ENCODE results near the gene TMEM43. TPM values are rescaled to one million over a fixed set of nuclear protein-coding genes. Genes with fewer than 3 reads are reported as not detected.

The TMEM43 gene
- total RNA-seq, 1 experiment from 2014 or later, result 36.7 TPM

DNA sequence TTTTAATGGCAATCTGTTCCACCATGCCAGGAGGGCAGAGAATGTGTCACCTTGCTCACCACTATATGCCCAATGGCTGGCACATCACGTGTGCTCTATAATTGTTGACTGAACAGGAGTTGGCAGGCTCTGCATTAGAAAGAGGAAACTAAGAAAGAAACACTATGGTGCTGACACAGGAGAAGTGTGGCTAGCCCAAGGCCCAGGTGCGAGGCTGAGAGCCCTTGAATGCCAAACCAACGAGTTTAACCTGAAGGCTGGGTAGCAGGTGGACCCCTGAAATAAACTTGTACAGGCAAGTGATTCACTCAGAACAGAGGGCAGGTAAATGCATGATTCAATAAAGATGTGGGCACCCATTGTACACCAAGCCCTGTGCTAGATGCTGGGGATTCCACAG, 2.6 kb upstream of the TMEM43 start:
- H2BK15ac ChIP-seq (ENCODE audit: low read depth, low read length), result no peak overlapping the region
- no CpG with 5 or more reads among the region's 3 CpGs for WGBS (ENCODE audit: extremely low coverage, insufficient read length, low lambda C conversion rate)
- no peak overlapping the region for H3K4ac ChIP-seq (ENCODE audit: low read depth, low read length)
- TF ChIP-seq, protein P1, sequence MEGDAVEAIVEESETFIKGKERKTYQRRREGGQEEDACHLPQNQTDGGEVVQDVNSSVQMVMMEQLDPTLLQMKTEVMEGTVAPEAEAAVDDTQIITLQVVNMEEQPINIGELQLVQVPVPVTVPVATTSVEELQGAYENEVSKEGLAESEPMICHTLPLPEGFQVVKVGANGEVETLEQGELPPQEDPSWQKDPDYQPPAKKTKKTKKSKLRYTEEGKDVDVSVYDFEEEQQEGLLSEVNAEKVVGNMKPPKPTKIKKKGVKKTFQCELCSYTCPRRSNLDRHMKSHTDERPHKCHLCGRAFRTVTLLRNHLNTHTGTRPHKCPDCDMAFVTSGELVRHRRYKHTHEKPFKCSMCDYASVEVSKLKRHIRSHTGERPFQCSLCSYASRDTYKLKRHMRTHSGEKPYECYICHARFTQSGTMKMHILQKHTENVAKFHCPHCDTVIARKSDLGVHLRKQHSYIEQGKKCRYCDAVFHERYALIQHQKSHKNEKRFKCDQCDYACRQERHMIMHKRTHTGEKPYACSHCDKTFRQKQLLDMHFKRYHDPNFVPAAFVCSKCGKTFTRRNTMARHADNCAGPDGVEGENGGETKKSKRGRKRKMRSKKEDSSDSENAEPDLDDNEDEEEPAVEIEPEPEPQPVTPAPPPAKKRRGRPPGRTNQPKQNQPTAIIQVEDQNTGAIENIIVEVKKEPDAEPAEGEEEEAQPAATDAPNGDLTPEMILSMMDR (conservative IDR thresholded peaks at IDR 0.05), result no peak
- no peak overlapping the region for H3K18ac ChIP-seq (ENCODE audit: insufficient read length, low read depth, low read length)
- no peaks in the 10 kb centered on the region for H3K9me3 ChIP-seq (ENCODE audit: control insufficient read depth, low read depth, low read length)
- no peak overlapping the region for H3K4me2 ChIP-seq (ENCODE audit: insufficient read depth, insufficient read length, low read length)
- no peak for DNase-seq
- Mint-ChIP-seq H3K4me3 (peak overlapping the region; percentile 43 to 99; a peak in 4 of 5 replicates), H3K27ac (peak overlapping the region in 2 of 3 experiments; percentile 66 to 86; a peak in 4 of 7 replicates), H3K36me3 (ENCODE audit: insufficient read depth in 1 of 3, low read depth in 3 of 3) (peaks cover 23 to 26% (median 25%) of the 10 kb centered on the region in 3 experiments), H3K4me1 (peaks cover 42 to 49% of the 10 kb centered on the region in 2 experiments), H3K9me3 (peaks cover 0 to 8% of the 10 kb centered on the region in 2 experiments; a peak in 4 of 5 replicates), H3K27me3 (ENCODE audit: low read depth) (peaks cover 3% of the 10 kb centered on the region; the same call in 1 of the 2 replicates)
- no peaks in the 10 kb centered on the region for H3K4me1 ChIP-seq (ENCODE audit: insufficient read depth, low read length)
- H3K79me1 ChIP-seq (ENCODE audit: insufficient read depth, low read depth, low read length, poor library complexity, severe bottlenecking), result peaks cover 9% of the 10 kb centered on the region
- no peak overlapping the region for H2BK12ac ChIP-seq (ENCODE audit: insufficient read length, low read depth, low read length)
- H2BK20ac ChIP-seq (ENCODE audit: low read depth, low read length, poor library complexity, severe bottlenecking), result no peak overlapping the region
- no peak overlapping the region for H2BK120ac ChIP-seq (ENCODE audit: low read depth, low read length, poor library complexity, severe bottlenecking)
- H2AFZ ChIP-seq (ENCODE audit: low read length), result no peak overlapping the region
- H3K23ac ChIP-seq (ENCODE audit: insufficient read length, low read depth, low read length), result no peak overlapping the region
- no peak overlapping the region for H2AK5ac ChIP-seq (ENCODE audit: insufficient read length, low read length)
- no peaks in the 10 kb centered on the region for H4K20me1 ChIP-seq (ENCODE audit: control insufficient read depth, insufficient read depth, insufficient read length)
- H2BK5ac ChIP-seq (ENCODE audit: insufficient read length, low read length), result no peak overlapping the region
- H3K14ac ChIP-seq (ENCODE audit: insufficient read depth, low read length), result no peak overlapping the region
- no peak overlapping the region for H4K5ac ChIP-seq (ENCODE audit: insufficient read length, low read depth, low read length)
- no peaks in the 10 kb centered on the region for H3K27me3 ChIP-seq (ENCODE audit: insufficient read depth, low read length)
- H3T11ph ChIP-seq (ENCODE audit: low read length), result no peak overlapping the region
- peaks cover 3% of the 10 kb centered on the region; the same call in 1 of the 2 replicates for H3K79me2 ChIP-seq (ENCODE audit: insufficient read depth, low read length)
- no peak overlapping the region for H4K8ac ChIP-seq (replicated peaks; ENCODE audit: insufficient read length, low read depth, low read length)
- H3K56ac ChIP-seq (ENCODE audit: insufficient read length, low read depth, low read length), result no peak overlapping the region
- peaks cover 14% of the 10 kb centered on the region for H3K23me2 ChIP-seq (ENCODE audit: insufficient read length, low read depth, low read length, poor library complexity, severe bottlenecking)
- no peak overlapping the region for H3K9ac ChIP-seq (ENCODE audit: extremely low read depth, insufficient read length, low read length)
- no peak overlapping the region for H4K91ac ChIP-seq (ENCODE audit: insufficient read length, low read depth, low read length)
- no peak overlapping the region for H3K27ac ChIP-seq (ENCODE audit: insufficient read length, low read depth, low read length)
